ENCODE measurements around the gene SERP2. TPM values are rescaled to one million over a fixed set of nuclear protein-coding genes. Genes with fewer than 3 reads are reported as not detected.

The SERP2 gene
- polyA plus RNA-seq, 1 donor, result 13.0 TPM

- DNase-seq, result no peak
Measured at GRCh38 chr13:44386913-44387556, 13.4 kb downstream of the SERP2 start.

DNA sequence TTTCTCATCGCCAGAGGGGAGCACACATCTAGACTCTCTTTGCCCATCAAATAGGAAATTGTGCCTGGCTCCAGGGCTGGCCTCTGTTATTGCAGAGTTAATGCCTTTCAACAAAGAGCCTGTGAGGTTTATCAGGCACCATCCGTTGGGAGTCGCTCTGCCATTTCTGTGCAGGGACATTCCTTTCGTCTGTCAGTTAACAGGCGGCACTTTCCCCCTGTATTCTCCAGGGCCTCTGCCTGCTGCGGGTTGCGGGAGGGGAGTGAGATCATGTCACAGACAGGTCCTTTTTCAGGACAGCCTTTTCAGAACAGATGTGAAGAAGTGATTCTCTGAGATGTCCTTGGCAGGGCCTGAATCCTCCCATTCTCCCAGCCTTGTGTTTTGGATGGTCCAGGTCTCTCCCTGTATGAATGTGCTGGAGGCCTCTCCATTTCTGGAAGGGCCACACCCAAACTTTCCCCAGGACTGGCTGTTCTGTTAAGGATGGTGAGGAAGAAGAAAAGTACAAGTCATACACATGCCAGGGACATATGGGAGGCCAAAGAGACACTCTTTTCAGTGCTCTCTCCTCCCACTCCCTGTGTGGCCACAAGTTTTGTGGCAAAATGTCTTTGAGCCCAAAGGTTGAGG lies 14.9 kb downstream of the SERP2 start:
- DNase-seq, result no peak

- no peak for DNase-seq
Measured at GRCh38 chr13:44389060-44389666, 15.5 kb downstream of the SERP2 start.

DNA sequence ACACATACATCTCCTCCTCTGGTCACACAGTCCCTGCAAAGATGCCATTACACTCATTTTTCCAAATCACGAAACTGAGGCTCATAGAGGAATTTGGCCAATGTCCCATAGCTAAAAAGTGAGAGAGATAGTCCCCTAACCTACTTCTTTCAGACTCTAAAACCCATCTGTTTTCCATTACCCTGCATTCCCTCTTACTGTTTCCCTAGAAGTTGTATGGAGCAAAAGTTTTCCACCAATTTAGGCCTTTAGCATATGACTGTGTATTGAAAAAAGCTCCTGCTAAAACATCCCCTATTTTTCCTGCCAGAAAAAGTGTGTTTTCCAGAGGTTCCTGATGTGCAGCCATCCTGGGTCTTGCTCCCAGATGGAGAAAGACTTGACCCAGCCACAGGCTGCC lies 16.3 kb downstream of the SERP2 start:
- DNase-seq, result no peak

- no peak for DNase-seq
Measured at GRCh38 chr13:44393391-44393790, 19.8 kb downstream of the SERP2 start.

DNA sequence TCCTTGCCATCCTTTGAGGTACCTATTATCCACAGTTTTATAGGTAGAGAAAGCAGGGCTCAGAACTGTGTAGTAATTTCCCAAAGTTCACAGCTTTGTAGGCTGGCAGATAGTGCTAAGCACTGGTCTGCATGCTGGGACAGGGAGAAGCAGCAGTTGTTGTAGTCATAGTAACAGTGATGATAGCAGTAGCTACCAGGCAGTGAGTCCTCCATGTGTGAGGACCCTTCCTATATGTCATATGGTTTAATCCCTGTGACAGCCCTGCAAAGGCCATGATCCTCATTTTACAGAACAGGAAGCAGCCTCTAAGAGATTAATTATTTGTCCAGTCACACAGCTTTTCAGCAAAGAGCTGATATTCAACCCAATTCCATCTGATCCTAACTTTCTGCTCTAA lies 21.0 kb downstream of the SERP2 start:
- no peak for DNase-seq

DNA sequence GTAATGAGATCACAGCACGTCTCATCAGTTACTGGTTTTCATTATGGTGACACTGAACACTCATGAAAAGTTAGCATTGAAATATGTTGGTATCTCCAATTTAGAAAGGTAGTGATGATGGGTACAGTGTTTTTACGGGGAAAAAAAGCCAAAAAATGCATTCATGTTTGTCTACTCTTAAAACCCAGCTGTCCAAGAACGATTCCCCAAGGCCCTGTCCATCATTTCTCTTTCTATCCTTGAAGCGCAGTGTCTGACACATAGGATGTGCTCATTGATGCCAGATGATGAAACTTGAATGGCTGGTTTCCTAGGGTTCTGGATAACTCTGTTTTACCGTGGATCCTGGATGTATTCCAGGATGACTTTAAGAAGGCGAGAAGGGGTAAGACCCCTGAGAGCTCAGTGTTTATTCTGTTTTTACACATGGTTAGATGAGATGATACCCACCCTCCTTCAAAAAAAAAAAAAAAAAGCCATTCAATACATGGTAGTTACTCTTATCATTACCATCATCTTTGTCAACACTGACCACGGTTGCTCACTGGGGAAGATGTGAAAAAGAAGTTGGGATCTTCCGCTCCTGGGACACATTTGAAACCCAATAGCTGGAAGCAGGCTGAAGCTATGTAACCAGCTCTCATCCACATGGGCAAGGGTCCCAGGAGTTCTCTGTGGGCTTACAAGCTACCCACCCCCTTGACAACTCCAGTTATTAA lies 22.5 kb downstream of the SERP2 start:
- no peak for DNase-seq

DNA sequence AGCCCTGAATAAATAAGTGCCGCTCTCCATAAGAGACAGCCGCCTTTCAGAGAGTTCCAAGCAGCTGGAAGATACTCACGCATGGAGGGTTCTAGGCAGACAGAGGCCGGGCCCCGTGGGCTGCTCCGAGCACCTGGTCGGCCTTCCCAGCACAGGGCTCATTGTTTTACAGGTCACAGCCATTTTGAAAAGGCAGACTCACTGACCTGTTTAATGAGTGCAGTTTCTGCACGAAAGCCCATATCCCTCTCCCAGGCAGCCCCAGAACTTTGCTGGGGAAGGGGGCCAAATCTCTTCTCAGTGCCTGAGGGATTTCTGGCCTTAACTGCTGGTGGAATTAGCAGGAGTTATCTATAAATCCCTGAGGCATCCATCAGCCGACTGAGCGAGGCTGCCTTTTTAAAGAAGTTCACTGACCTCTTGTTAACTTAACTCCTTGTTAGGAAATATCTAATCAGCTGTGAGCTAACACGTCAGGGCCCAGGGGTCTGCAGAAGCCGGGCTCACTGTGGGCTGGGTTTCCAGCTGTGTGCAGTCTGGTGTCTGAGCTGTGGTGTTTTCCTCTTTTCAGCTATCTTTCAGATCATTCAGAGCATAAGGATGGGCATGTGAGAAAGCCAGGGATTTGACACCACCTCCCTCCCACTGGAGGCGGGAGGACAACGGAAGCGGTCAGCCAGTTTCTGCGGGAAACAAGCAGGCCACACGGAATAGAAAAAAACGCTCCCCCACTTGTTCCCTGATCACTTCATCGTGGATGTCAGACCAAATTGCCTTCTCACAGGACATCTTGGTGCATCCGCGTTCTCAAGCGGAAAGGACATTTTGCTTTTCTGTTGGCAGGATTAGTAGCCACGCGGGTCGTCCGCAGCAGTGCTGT lies 23.3 kb downstream of the SERP2 start:
- no peak for DNase-seq

DNA sequence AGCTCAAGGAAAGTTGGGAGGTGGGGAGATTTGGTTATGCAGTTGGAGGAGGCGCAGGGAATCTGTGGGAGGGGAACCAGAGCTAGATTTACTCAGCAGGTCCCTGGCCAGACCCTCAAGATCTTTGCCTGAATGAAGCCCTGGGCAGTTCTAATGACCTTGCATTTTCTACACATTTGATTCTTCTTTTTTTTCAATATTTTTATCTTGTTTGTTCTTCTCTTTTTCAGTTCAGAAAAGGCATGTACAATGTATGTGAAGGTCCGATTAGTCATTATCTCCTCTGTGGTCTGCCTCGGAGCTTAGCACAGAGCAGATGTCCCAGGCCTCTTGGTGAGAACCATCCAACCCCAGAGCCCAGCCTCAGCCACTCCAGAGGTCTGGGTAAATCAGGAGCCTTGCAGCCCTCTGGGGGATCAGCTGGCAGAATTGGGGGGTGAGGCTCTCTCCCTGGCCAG lies 24.2 kb downstream of the SERP2 start:
- no peak for DNase-seq

GRCh38 chr13:44398606-44399005 lies 25.0 kb downstream of the SERP2 start:
- DNase-seq, result no peak

GRCh38 chr13:44399074-44399473 lies 25.4 kb downstream of the SERP2 start:
- DNase-seq, result no peak

- DNase-seq, result no peak
Measured at GRCh38 chr13:44400736-44401135, 27.1 kb downstream of the SERP2 start.

DNA sequence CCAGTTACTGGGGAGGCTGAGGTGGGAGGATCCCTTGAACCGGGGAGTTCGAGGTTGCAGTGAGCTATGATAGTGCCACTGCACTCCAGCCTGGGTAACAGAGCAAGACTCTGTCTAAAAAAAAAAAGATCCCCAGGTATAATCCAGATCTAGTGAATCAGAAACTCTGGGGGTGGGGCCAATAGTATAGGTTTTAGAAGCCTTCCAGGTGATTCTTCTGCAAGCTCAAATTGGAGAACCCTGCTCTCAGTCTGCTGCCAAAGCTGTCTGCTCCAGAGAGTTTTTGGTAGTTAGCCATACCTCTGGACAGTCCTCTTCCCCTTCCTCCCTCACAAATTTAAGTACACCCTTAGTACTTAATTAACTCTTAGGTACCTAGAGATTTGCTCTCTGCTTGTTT lies 28.0 kb downstream of the SERP2 start:
- DNase-seq, result no peak

DNA sequence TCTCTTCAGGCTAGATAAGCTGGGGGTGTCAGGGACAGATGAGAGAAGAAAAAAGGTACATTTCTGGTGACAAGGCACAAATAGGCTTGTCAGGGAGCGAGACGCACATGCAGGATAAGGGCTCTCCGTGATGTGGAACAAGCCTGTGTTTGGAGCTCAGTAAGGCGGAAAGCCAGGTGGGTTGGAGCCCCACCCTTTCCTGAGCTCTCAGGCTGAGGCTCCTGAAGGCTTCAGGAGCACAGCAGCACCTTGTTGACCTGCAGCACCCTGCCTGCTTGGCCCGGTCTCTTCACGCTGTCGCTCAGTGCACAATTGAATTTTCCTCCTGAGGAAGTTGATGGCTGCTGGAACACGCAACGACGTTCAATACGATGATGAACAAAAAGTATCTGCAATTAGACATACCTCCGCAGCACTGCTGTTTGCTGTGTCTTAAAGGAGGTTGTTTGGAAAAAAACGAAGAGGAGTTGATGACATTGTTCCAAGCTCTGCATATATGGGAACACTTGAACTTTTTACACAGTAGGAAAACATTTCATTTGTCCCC lies 29.3 kb downstream of the SERP2 start:
- no peak for DNase-seq

DNA sequence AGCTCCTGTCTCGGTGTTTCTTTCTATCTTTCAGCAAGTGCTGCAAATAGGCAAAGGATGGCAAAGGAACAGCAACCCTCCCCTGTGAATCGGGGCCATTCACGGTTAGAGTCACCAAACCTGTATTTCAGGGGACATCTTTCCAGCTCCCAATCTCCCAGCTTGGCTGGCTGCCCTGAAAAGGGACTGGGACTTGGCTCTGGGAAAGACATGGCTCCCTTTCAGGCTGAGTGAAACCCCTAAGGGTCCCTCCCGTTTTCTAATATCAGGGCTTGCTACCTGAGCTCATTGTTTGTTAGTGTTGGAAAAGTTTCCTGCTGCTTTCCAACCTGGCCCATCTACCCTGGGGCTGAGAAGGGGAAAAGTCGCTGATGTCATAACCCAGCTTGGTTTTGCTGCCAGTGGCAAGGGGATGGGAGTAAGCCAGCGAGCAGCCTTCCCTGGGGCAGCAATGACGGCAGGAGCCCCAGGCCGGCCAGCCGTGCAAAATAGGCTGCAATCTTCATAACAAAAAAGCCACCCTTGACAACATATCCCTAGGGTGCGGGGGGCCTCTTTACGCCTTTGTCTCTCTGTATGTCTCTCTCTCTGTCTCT lies 29.9 kb downstream of the SERP2 start:
- no peak for DNase-seq

DNA sequence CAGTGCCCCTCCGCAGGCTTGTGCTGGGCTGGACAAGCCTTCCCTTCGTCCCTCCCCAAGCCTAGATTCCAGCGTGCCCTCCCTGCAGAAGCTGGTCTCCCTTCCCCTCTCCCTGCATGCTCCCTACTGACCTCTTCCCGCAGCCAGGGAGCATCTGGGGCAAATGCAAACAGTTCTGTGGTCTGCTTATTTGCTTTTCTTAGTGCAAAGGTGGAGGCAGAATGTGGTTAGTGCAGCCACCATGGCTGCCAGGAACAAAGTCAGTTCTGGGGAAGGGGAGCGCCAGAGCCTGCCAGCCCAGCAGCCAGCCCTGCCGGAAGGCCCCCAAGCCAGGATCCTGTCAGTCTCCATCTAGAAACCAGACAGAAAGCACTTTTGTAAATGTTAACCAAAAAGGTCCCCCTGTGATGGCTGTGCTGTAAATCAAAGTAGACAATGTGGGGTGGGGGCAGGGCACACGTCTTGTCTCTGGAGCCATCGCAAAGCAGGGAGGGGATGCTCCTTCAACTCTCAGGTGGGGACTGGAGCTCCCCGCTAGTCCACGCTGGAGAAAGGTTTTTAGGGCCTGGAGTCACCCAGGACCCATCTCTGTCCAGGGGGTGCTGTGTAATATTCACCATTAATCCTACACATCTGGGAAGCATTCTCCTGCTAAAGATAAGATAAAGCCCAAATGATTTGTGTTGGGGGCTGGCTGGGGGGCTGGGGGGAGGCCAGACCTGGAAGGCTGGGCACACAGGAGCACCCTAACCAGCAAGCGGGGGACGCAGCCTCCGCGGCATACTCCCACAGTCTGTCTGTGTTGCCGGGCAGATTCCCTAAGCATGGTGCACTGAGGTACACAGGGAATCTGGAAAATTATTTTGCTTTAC lies 30.9 kb downstream of the SERP2 start:
- DNase-seq, result no peak

DNA sequence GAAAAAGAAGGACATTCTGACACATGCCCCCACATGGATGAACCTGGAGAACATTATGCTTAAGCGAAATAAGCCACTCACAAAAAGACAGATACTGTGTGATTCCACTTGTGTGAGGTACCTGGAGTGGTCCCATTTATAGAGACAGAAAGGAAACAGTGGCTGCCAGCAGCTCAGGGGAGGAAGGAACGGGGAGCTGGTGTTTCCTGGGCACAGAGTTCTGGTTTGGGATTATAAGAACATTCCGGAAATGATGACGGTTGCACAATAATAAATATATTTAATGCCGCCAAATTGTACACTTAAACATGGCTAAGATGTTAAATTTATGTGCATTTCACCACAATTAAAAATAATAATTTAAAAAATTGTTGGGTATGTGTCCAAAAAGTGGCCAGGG lies 33.0 kb downstream of the SERP2 start:
- DNase-seq, result no peak

GRCh38 chr13:44407379-44407778 lies 33.8 kb downstream of the SERP2 start:
- DNase-seq, result no peak

DNA sequence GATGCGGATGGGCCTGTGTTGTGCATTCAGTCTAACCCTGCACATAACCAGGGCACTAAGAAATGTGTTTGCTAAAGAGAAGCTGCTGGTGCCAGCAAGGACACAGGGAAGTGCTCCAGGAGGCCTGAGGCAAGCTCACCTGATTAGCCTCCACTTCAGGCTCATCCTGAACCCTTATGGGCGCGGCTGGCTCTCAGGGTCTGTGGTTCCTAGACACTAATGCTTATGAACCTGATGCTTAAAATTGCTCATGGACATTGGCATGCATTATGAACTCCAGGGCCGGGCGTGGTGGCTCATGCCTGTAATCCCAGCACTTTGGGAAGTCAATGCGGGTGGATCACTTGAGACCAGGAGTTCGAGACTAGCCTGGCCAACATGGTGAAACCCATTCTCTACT lies 34.3 kb downstream of the SERP2 start:
- no peak for DNase-seq

DNA sequence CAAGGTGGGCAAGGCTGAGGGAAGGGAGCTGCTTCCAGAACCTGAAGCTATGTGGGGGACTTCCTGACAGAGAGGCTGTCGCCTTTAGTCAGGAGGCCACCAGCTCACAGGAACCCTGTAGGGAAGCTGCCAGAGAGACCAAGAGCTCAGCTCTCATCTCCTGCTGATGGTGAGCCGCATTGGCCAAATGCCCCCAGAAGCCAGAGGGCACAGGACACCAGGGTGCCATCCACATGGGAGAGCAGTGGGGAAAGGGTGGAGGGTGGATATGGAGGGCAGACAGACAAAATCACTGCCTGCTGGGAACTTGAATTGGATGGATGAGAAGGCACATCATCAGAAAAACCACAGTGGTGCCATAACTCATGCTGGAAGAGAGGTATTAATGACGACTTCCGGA lies 36.0 kb downstream of the SERP2 start:
- DNase-seq, result no peak

All from left kidney (tissue), 2 donors.